ENCODE data around the gene ACSF2.
A peak's percentile ranks its signal among the peaks of the same experiment; 100 is the strongest.

- TF ChIP-seq CTCF (conservative IDR thresholded peaks at IDR 0.05 in 1 of 2, IDR thresholded peaks at IDR 0.05 in 1 of 2; ENCODE audit: extremely low read depth in 1 of 2, insufficient read depth in 1 of 2, low read depth in 1 of 2, low read length in 2 of 2), result peak; percentile 92 to 94
- no peak for TF ChIP-seq EZH2 (IDR thresholded peaks at IDR 0.05; ENCODE audit: borderline replicate concordance, low read length)
Measured at GRCh38 chr17:50482516-50482915, 56.5 kb downstream of the ACSF2 start.
